Fibroblast of villous mesenchyme (primary cell): ENCODE results near the gene CCDC88B. TPM values are rescaled to one million over a fixed set of nuclear protein-coding genes. Genes with fewer than 3 reads are reported as not detected.
A peak's percentile ranks its signal among the peaks of the same experiment; 100 is the strongest.

Source experiments
- DNase-seq: peaks from one replicate; pipeline ENCODE4 v3.0.0-alpha.2; 2010; ENCODE audit warnings: low read depth
- H3K4me3 ChIP-seq: 2 replicates; pipeline ENCODE4 v1.5.1; 2011; ENCODE audit warnings: low read depth, mild to moderate bottlenecking, low read length
- total RNA-seq: library from RNA; depleted of rRNA; stranded (reverse); fragments of >200 nt; gene quantifications from 2 replicates; pipeline ENCODE4 v1.2.3, GENCODE V29; 2012
- TF ChIP-seq, protein P1 (sequence below): IDR thresholded peaks from 2 replicates; pipeline ENCODE4 v1.5.1; 2012; ENCODE audit warnings: low read depth, mild to moderate bottlenecking, low read length; ENCODE audit not compliant: insufficient read depth

Gene CCDC88B
- total RNA-seq, 1 donor: 1.7 TPM

GRCh38 chr11:64295760-64296159, 44.2 kb upstream of the CCDC88B start:
- TF ChIP-seq, protein P1, sequence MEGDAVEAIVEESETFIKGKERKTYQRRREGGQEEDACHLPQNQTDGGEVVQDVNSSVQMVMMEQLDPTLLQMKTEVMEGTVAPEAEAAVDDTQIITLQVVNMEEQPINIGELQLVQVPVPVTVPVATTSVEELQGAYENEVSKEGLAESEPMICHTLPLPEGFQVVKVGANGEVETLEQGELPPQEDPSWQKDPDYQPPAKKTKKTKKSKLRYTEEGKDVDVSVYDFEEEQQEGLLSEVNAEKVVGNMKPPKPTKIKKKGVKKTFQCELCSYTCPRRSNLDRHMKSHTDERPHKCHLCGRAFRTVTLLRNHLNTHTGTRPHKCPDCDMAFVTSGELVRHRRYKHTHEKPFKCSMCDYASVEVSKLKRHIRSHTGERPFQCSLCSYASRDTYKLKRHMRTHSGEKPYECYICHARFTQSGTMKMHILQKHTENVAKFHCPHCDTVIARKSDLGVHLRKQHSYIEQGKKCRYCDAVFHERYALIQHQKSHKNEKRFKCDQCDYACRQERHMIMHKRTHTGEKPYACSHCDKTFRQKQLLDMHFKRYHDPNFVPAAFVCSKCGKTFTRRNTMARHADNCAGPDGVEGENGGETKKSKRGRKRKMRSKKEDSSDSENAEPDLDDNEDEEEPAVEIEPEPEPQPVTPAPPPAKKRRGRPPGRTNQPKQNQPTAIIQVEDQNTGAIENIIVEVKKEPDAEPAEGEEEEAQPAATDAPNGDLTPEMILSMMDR: no peak
- no peak for DNase-seq
- H3K4me3 ChIP-seq: no peak overlapping the region

GRCh38 chr11:64296236-64296635, 43.8 kb upstream of the CCDC88B start:
- no peak overlapping the region for H3K4me3 ChIP-seq
- TF ChIP-seq, protein P1: no peak
- no peak for DNase-seq

GRCh38 chr11:64296830-64297698, 42.9 kb upstream of the CCDC88B start:
- TF ChIP-seq, protein P1: no peak
- no peak for DNase-seq
- no peak overlapping the region for H3K4me3 ChIP-seq

- TF ChIP-seq, protein P1: no peak
- DNase-seq: no peak
- H3K4me3 ChIP-seq: no peak overlapping the region
Measured at GRCh38 chr11:64297699-64298358, 42.2 kb upstream of the CCDC88B start.

- DNase-seq: peak; percentile 24
- peak overlapping the region; percentile 38 for H3K4me3 ChIP-seq
Measured at GRCh38 chr11:64298966-64299846, 40.8 kb upstream of the CCDC88B start.

More at GRCh38 chr11:64298966-64299846, 40.8 kb upstream of the CCDC88B start:
- TF ChIP-seq, protein P1: no peak
